ENCODE data around the gene ASPA. TPM values are rescaled to one million over a fixed set of nuclear protein-coding genes. Genes with fewer than 3 reads are reported as not detected.

The ASPA gene
- total RNA-seq, 4 donors from 2014 or later, result 4.5 to 14.7 (median 6.2) TPM

DNA sequence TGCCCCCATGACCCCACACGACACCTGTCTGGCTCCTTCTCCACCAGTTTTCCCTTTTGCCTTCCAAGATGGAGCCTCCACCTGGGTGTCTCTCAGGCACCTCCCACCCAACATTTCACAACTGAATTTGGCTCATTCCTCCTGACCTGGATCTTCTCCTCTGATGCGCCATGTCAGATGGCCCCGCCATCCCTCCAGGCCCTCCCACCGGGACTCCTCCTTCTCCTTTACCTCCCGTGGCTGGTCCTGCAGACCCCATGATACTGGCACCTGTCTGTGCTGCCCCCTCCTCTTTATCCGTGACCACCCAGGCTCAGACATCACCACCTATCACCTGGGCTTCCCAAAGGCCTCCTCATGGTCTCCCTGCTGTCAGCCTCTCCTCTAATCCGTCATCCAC is 77.1 kb downstream of the ASPA start:
- TF ChIP-seq, protein P1, sequence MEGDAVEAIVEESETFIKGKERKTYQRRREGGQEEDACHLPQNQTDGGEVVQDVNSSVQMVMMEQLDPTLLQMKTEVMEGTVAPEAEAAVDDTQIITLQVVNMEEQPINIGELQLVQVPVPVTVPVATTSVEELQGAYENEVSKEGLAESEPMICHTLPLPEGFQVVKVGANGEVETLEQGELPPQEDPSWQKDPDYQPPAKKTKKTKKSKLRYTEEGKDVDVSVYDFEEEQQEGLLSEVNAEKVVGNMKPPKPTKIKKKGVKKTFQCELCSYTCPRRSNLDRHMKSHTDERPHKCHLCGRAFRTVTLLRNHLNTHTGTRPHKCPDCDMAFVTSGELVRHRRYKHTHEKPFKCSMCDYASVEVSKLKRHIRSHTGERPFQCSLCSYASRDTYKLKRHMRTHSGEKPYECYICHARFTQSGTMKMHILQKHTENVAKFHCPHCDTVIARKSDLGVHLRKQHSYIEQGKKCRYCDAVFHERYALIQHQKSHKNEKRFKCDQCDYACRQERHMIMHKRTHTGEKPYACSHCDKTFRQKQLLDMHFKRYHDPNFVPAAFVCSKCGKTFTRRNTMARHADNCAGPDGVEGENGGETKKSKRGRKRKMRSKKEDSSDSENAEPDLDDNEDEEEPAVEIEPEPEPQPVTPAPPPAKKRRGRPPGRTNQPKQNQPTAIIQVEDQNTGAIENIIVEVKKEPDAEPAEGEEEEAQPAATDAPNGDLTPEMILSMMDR (IDR thresholded peaks at IDR 0.05), result no peak
- ATAC-seq (ENCODE audit: low FRiP score) (no peak), DNase-seq (ENCODE audit: low spot score) (no peak)

Other genes with a start within 250 kb of the ASPA start
- gene OR3A1, start 177.6 kb upstream of the ASPA start, total RNA-seq, result under 1 TPM in 1 of 4 donors, not detected in 3; 0.38 TPM
- gene OR3A2, start 89.7 kb upstream of the ASPA start, total RNA-seq, result under 1 TPM in 1 of 4 donors, not detected in 3; 0.24 TPM
- not detected for gene OR1E1, start 77.6 kb upstream of the ASPA start, total RNA-seq
- not detected for gene OR3A3, start 64.6 kb upstream of the ASPA start, total RNA-seq
- gene OR1E2, start 42.2 kb upstream of the ASPA start, total RNA-seq, result not detected
- 1 to 10 TPM in 1 of 4 donors, under 1 TPM in 1, not detected in 2; 0.93 to 1.8 TPM for gene SPATA22, start 4.2 kb upstream of the ASPA start, total RNA-seq
- gene TRPV3, start 81.8 kb downstream of the ASPA start, total RNA-seq, result 1 to 10 TPM in 1 of 4 donors, under 1 TPM in 3; 0.36 to 3.0 (median 0.86) TPM
- 1 to 10 TPM; 1.7 to 9.9 (median 2.7) TPM for gene TRPV1, start 133.4 kb downstream of the ASPA start, total RNA-seq
- gene SHPK, start 160.3 kb downstream of the ASPA start, total RNA-seq, result 10 to 100 TPM in 3 of 4 donors, 1 to 10 TPM in 1; 9.4 to 25.5 (median 12.1) TPM
- gene CTNS, start 160.8 kb downstream of the ASPA start, total RNA-seq, result 10 to 100 TPM; 18.8 to 29.9 (median 23.1) TPM
- gene TAX1BP3, start 192.6 kb downstream of the ASPA start, total RNA-seq, result 100 to 1,000 TPM in 2 of 4 donors, 10 to 100 TPM in 2; 69.8 to 141 (median 100) TPM
- gene EMC6, start 192.8 kb downstream of the ASPA start, total RNA-seq, result 10 to 100 TPM in 3 of 4 donors, 1 to 10 TPM in 1; 9.8 to 19.4 (median 13.0) TPM
- gene P2RX5, start 220.2 kb downstream of the ASPA start, total RNA-seq, result 1 to 10 TPM in 1 of 4 donors, under 1 TPM in 3; 0.84 to 2.4 (median 0.94) TPM
- gene HASPIN, start 247.9 kb downstream of the ASPA start, total RNA-seq, result under 1 TPM in 3 of 4 donors, not detected in 1; 0.19 to 0.69 (median 0.24) TPM